ENCODE measurements around the gene CAB39. TPM values are rescaled to one million over a fixed set of nuclear protein-coding genes. Genes with fewer than 3 reads are reported as not detected.

The CAB39 gene
- total and polyA plus RNA-seq, 2 of the 8 experiments (the other 6 are each of a cell fraction or from before 2014, with no cell fraction given) = 16.4 to 50.5 TPM

GRCh38 chr2:230751062-230751461 is 38.4 kb downstream of the CAB39 start:
- H3K4ac ChIP-seq (replicated peaks; ENCODE audit: insufficient read length, low read depth, low read length) = no peak overlapping the region
- H2BK5ac ChIP-seq (ENCODE audit: low read depth, low read length) = no peak overlapping the region
- H3K9ac ChIP-seq (replicated peaks in 1 of 4; ENCODE audit: extremely low read depth in 1 of 4, low read depth in 3 of 4, low read length in 3 of 4) = no peak overlapping the region
- no peaks in the 10 kb centered on the region for H3K9me3 ChIP-seq (ENCODE audit: insufficient read depth in 2 of 2, low read depth in 1 of 2, low read length in 1 of 2)
- H3K27me3 ChIP-seq (replicated peaks in 1 of 4; ENCODE audit: control insufficient read depth in 3 of 4, extremely low read depth in 1 of 4, insufficient read depth in 3 of 4, low read length in 3 of 4) = no peaks in the 10 kb centered on the region
- H2BK20ac ChIP-seq (ENCODE audit: low read length) = no peak overlapping the region
- CTCF ChIA-PET (ENCODE audit: partially characterized antibody) = interaction anchor here (0.5 to 2.7 kb wide), 3 partner anchors 9 to 14 kb away, joined by 3 to 9 read pairs (median 3); no protein-coding TSS in a partner anchor
- H3K18ac ChIP-seq (ENCODE audit: extremely low read depth, low read length) = no peak overlapping the region
- H3K4me1 ChIP-seq (replicated peaks in 1 of 4; ENCODE audit: control insufficient read depth in 3 of 4, insufficient read depth in 4 of 4, low read length in 3 of 4) = peaks cover 0 to 2% (median under 1%) of the 10 kb centered on the region in 4 experiments; a peak in 2 of 7 replicates
- H3K56ac ChIP-seq (replicated peaks; ENCODE audit: insufficient read length, low read depth, low read length) = no peak overlapping the region
- no peaks in the 10 kb centered on the region; a peak in 1 of 8 replicates for H3K36me3 ChIP-seq (ENCODE audit: control insufficient read depth in 2 of 4, insufficient read depth in 4 of 4, low read length in 3 of 4)
- no peak overlapping the region for H2BK120ac ChIP-seq (replicated peaks; ENCODE audit: low read depth, low read length)
- no peak overlapping the region for H3K4me2 ChIP-seq (ENCODE audit: insufficient read depth in 1 of 2, low read depth in 2 of 2, low read length in 2 of 2)
- H3K14ac ChIP-seq (ENCODE audit: insufficient read length) = no peak overlapping the region
- no peak overlapping the region for H2BK12ac ChIP-seq (ENCODE audit: low read depth, low read length)
- no peaks in the 10 kb centered on the region; the same call in 1 of the 2 replicates for H3K79me1 ChIP-seq (ENCODE audit: low read depth, low read length)
- H4K91ac ChIP-seq (replicated peaks; ENCODE audit: insufficient read length, low read length) = no peak overlapping the region
- H4K5ac ChIP-seq (ENCODE audit: insufficient read length, low read depth, low read length) = no peak overlapping the region
- no peak overlapping the region for H2AFZ ChIP-seq (ENCODE audit: low read length)
- no peak overlapping the region for H2AK5ac ChIP-seq (ENCODE audit: low read depth, low read length)
- 95% methylated on average over 3 of the region's 3 CpGs; no CpG with 5 or more reads in 1 of the 2 experiments for WGBS, 2 experiments (ENCODE audit: extremely low coverage in 1 of 2, insufficient coverage in 1 of 2, insufficient read length in 1 of 2, insufficient replicate concordance in 2 of 2, low coverage in 1 of 2, low lambda C conversion rate in 2 of 2, missing lambda C conversion rate in 1 of 2)
- H3K23me2 ChIP-seq (ENCODE audit: low read depth, low read length) = no peaks in the 10 kb centered on the region
- DNase-seq (ENCODE audit: low read depth in 1 of 2, low spot score in 2 of 2) (no peak), FAIRE-seq (no peak)
- no peak overlapping the region for H4K8ac ChIP-seq (ENCODE audit: extremely low read depth, insufficient read depth, low read length)
- H3K4me3 ChIP-seq (ENCODE audit: extremely low read depth in 1 of 4, insufficient read depth in 2 of 4, low read depth in 3 of 4, low read length in 4 of 4) = no peak overlapping the region
- peaks cover 0 to 81% of the 10 kb centered on the region in 2 experiments; a peak in 3 of 4 replicates for H3K79me2 ChIP-seq (ENCODE audit: control insufficient read depth in 1 of 2, insufficient read depth in 2 of 2, low read length in 2 of 2)
- H4K20me1 ChIP-seq (replicated peaks in 1 of 2; ENCODE audit: control insufficient read depth in 1 of 2, insufficient read depth in 2 of 2, low read length in 2 of 2) = peaks cover 0 to 5% of the 10 kb centered on the region in 2 experiments
- H3K23ac ChIP-seq (ENCODE audit: insufficient read length) = no peak overlapping the region
- H3K27ac ChIP-seq (ENCODE audit: low read depth, low read length) = no peak overlapping the region
- TF ChIP-seq GABPA (IDR thresholded peaks at IDR 0.05; ENCODE audit: borderline replicate concordance, insufficient read depth, low read length) = no peak
- no peak for TF ChIP-seq CTCF (IDR thresholded peaks at IDR 0.05; ENCODE audit: control extremely low read depth in 1 of 3, insufficient read depth in 1 of 3, low read depth in 1 of 3, low read length in 3 of 3)
- TF ChIP-seq TAF7 (optimal IDR thresholded peaks at IDR 0.05; ENCODE audit: borderline replicate concordance, low read depth, low read length) = no peak
- no peak for TF ChIP-seq RXRA (IDR thresholded peaks at IDR 0.05; ENCODE audit: insufficient read depth, low read depth, low read length)
- TF ChIP-seq POLR2A (IDR thresholded peaks at IDR 0.05; ENCODE audit: control extremely low read depth in 1 of 2, low read depth in 2 of 2, low read length in 2 of 2) = no peak
- no peak for TF ChIP-seq EGR1 (IDR thresholded peaks at IDR 0.05; ENCODE audit: borderline replicate concordance, low read depth, low read length)
- TF ChIP-seq TCF12 (IDR thresholded peaks at IDR 0.05; ENCODE audit: low read depth, low read length) = no peak
- no peak overlapping the region for H2BK15ac ChIP-seq (ENCODE audit: low read length)
- POLR2A ChIA-PET (ENCODE audit: partially characterized antibody) = no interaction called here

All from H1 (cell line).